GM12874 (cell line): ENCODE data around the gene CTDSP1.

ENCODE experiments used
- CTCF ChIP-seq: IDR thresholded peaks from 2 replicates; pipeline ENCODE4 v1.5.1; 2011; ENCODE audit warnings: low read depth, mild to moderate bottlenecking, control low read depth, low read length, moderate library complexity; ENCODE audit not compliant: insufficient read depth

The CTDSP1 gene

GRCh38 chr2:218371983-218372350 lies 27.7 kb upstream of the CTDSP1 start:
- no peak for TF ChIP-seq CTCF

GRCh38 chr2:218374795-218375194 lies 24.9 kb upstream of the CTDSP1 start:
- no peak for TF ChIP-seq CTCF

- no peak for TF ChIP-seq CTCF
Observed at GRCh38 chr2:218375212-218375611, 24.5 kb upstream of the CTDSP1 start.

- TF ChIP-seq CTCF: no peak
Observed at GRCh38 chr2:218378053-218378452, 21.6 kb upstream of the CTDSP1 start.

GRCh38 chr2:218381916-218382366 lies 17.7 kb upstream of the CTDSP1 start, which contains the start of gene SLC11A1:
Gene SLC11A1 (plus strand): TSS chr2:218382273. CDS start chr2:218382369, 96 bp downstream.
- TF ChIP-seq CTCF: no peak

GRCh38 chr2:218382785-218383184 lies 16.9 kb upstream of the CTDSP1 start:
- no peak for TF ChIP-seq CTCF

GRCh38 chr2:218383892-218384519 lies 15.7 kb upstream of the CTDSP1 start:
- TF ChIP-seq CTCF: no peak
